Stimulated activated CD8-positive, alpha-beta memory T cell treated with anti-CD3 and anti-CD28 coated beads, Interleukin-7, amount 100 ng/mL, for 24 hours (primary cell): ENCODE data around the gene APOBEC3A.
A peak's percentile ranks its signal among the peaks of the same experiment; 100 is the strongest.

Source experiments
- DNase-seq: peaks from one replicate; pipeline ENCODE4 v3.0.0-alpha.2; 2020; ENCODE audit warnings: low read depth

The APOBEC3A gene

DNA sequence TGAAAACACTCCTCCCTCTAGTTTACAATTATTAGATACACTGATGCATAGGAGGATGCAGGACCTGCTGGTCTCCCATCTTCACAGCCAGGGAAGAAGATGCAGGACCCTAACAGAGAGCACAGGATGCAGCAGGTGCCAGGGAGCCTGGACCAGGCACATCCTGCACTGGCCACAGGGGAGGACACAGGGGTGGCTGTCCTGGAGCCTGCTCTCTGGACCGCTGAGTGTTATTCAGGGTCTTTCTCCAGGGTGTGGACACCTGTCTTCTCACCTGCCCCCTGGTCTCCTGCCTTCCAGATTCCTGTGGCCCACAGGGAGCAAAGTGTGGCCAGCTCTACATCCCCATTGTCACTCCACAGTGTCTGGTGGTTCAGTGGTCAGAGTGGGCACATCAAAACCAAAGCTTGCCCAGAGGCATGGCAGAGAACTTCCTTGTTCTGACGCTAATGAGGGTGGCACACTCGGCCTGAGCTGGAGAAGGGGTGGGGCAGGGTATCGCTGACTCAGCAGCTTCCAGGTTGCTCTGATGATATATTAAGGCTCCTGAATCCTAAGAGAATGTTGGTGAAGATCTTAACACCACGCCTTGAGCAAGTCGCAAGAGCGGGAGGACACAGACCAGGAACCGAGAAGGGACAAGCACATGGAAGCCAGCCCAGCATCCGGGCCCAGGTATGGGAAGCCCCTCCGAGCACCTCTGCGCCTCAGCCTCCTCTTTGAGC lies at the start of gene APOBEC3A:
Gene APOBEC3A (plus strand): TSS at position 564 of the 725 bp plus-strand sequence. CDS start 83 bp downstream, at position 647.
- no peak for DNase-seq

DNA sequence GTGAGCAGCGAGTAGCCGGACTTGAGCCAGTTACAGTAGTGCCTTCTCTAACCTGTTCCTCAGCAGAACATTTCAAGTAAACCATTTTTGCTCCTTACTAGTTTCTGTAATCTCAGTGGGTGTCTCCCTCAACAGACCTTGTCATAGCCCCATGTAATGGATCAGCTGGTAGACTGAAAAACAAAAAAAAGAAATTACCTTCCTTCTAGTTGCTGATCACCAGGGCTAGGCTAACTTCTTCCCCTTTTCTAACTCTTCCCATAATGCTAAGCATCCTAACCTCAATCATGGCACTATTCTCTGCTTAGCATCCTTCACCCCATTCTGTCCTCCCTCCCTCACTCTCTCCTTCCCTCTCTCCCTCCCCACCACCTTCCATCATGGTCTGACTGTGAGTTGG lies 49.6 kb upstream of the APOBEC3A start:
- no peak for DNase-seq

DNA sequence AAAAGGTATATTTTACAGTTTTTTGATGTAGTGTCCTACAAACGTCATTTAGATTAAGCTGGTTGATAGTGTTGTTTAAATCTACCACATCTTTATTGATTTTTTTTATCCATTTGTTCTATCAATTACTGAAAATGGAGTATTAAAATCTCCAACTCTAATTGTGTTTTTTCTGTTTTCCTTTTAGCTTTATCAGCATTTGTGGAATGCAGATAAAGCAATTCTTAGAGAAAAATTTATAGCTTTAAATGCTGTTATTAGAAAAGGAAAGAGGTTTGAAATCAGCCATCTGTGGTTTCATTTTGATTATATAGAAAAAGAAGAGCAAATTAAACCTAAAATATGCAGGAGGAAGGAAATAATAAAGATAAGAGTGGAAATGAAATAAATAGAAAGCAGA lies 46.0 kb upstream of the APOBEC3A start:
- no peak for DNase-seq

DNA sequence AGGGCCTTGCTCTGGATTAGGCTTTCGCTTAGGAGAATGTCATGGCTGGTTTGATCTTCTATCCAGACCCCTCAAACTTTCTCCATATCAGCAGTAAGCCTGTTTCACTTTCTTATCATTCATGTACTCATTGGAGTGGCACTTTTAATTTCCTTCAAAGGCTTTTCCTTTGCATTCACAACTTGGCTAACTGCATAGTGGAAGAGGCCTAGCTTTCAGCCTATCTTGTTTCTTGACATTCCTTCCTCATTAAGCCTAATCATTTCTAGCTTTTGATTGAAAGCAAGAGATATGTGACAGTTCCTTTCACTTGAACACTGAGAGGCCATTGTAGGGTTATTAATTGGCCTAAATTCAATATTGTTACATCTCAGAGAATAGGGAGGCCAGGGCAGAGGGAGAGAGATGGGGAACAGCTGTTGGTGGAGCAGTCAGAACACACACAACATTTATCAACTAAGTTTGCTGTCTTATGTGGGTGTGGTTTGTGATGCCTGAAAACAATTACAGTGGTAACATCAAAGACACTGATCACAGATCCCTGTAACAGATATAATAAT lies 37.7 kb upstream of the APOBEC3A start:
- DNase-seq, result no peak

DNA sequence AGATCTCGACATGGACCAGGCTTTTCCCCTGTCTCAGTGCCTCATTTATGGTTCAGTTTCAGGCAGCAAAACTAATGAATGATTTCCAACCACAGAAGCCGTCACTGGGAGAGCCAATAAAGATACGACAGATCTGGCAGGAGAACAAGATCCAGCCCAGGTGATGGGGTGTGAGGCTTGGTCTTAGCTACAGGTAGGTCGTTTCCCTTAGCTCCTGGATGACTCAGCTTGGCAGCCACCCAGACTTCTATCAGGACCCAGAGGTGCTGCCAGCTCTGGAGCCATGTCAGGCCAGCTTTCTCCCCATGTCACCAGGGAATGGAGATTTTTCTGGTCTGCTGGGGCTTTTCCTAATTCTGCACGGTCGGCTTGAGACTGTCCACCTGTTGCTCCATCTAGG lies 36.3 kb upstream of the APOBEC3A start:
- no peak for DNase-seq

DNA sequence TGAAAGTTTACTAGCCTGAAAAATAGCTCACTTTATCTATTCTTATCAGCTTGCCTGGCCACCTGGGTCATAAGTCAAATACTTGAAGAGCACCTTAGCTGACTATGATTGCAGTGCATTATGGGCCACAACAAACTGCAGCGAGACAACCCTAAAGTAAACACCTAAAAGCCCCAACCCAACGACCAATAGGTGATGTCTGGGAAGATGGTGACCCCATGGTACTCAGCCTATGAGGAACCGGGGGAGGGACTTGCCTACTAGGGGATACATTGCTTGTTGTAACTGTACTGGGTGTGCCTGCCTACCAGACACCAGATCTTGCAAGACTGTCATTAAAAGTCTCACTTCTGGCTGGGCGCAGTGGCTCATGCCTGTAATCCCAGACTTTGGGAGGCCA lies 35.6 kb upstream of the APOBEC3A start:
- DNase-seq, result no peak

DNA sequence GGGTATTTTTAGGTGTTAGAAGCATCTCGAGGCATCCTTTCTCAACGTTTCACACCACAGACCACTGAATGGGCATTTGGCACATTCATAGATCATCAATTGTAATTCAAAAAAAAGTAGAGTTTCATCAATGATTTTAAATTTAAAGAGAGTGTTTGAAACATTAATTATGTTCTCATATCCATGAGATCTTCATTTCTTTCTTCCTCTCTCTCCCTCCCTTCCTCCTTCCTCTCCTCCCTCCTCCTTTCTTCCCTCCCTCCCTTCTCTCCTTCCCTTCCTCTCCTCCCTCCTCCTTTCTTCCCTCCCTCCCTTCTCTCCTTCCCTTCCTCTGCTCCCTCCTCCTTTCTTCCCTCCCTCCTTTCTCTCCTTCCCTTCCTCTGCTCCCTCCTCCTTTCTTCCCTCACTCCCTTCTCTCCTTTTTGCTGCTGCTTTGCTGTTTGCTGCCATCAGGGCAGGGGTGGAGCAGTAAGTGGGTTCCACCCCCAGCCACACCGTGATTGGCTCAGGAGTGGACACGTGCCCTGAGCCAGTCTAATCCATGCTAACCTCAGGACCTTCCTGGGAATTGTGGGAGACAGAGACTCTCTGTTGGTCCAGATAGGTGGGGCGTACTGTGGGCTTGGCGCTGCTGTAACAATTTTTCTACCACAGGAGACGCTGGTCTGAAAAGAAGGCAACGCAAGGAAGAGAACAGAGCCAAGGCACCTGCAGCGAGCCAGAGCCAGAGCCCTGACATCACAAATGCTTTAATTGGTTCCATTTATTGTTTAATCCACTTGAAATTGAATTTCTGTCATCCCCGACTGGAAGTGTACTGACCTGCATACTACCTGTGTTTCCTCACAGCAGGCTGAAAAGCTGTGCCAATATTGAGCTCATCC lies 33.7 kb upstream of the APOBEC3A start:
- no peak for DNase-seq

DNA sequence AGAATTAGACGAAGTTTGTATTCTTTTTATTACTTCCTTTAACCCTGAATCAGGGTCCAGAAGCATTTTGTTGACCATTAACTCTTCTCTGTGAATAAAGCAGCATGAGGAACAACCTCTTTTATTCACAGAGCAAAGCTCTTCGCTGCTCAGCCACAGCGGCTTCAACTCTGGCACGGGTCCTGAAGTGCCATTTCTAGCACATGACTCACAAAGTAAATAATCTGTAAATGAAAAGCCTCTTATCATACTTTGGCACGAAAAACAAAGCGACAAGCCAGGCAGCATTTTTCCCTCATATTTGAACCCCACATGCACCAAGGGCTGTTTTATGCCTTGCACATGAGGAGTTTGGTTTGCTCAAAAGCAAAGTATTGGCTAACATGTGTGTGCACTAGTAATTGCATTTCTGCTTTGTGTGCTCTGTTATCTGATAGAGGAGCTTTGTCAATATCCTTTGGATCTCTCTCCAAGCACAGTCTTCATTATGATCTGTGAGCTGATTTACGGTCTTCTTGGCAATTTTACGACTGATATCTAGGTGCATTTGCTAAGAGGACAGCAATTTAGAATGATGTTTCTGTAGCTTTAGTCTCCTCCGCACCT lies 33.0 kb upstream of the APOBEC3A start:
- DNase-seq, result no peak

DNA sequence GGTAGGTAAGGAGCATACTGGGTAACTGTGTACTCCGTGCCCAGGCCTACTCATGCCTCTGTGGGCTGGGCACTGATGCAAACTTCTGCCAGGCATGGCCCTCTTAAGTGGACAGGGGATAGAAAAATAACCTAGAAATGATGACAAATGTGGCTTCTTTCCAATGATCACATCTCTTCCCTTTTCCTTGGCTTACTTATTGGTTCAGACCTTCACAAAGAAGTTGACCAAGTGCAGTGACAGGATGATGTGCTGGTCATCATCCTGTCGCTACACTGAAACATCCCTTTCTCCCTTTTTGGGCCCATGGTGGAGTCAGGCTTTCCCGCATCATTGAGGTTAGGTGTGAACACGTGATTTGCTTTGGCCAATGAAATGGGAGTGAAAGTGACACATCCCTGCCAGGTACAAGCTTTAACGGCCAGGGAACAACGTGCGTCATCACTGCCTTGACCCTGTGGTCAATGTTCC lies 31.8 kb upstream of the APOBEC3A start:
- no peak for DNase-seq

DNA sequence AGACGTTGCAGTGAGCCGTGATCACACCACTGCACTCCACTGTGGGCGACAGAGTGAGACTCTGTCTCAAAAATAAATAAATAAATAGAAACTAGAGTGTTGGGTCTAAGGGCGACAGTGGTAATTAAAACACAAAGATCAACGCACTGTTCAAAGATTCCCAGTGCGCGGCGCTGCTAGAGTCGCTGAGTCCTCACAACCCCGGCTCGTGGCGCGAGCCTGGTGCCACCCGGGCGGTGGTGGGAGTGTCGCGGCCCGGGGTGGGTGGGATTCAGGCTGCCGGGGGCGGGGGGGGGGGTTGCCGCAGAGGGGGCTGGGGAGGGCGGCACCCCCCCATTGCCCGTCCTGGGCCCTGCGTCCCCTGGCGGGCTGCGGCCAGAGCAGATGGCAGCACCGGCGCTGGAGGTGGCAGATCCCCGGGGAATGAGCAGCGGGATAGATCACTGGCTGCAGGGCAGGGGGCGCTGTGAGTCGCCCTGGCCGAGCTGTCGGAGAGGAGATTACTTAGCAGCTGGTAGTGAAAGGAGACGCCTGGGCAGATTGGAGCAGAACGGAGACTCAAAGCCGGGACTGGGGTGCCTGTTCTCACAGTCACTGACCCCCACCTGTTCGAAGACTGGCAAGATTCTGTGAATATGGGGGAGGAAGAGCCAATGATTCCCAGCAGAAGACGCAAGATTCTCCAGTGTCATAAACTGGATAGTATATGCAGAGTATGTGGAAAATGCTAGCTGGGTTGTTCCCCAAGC lies 30.2 kb upstream of the APOBEC3A start:
- DNase-seq, result peak; percentile 17

DNA sequence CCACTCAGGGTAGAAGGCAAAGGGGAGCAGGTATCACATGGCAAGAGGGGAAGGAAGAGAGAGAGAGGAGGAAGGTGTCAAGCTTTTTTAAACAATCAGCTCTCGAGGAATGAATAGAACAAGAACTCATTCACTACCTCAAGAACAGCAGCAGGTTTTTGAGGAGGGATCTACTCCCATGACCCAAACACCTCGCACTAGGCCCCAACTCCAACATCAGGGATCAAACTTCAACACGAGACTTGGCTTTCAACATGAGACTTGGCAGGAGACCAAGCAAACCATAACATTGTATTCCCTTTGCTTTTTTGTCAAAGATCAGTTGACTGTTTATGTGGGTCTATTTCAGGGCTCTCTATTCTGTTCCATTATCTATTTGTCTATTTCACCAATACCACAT lies 26.9 kb upstream of the APOBEC3A start:
- no peak for DNase-seq

DNA sequence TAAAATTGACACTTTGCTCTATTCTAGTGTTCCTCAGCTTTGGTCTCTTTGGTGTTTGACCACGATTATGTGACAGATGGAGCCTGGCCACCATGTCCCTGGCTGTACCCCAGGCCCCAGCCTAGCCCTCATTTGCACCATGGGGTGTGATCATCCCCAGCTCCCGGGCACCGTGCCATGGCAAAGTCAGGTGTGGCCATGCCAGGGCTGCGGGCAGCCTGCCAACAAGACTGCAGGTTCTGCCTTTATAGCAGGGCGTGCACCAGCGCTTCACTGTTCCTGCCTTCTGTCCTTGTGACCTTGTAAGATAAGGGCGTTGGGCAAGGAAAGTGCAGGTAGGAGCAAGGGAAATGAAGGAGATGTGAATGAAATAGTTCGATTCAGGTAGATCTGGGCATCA lies 22.4 kb upstream of the APOBEC3A start:
- DNase-seq, result no peak

DNA sequence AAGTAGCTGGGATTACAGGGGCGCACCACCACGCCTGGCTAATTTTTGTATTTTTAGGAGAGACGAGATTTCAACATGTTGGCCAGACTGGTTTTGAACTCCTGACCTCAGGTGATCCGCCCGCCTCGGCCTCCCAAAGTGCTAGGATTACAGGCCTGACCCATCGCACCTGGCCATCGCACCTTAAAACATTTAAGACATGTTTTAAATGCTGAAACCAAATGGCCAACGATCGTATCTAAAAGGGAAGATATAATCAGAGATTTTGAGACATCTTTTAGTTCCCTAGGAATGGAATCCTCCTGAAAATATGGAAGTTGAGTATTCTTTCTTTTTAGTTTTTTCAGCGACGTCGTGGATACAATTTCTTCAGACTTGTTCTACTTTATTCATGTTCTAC lies 21.8 kb upstream of the APOBEC3A start:
- no peak for DNase-seq

DNA sequence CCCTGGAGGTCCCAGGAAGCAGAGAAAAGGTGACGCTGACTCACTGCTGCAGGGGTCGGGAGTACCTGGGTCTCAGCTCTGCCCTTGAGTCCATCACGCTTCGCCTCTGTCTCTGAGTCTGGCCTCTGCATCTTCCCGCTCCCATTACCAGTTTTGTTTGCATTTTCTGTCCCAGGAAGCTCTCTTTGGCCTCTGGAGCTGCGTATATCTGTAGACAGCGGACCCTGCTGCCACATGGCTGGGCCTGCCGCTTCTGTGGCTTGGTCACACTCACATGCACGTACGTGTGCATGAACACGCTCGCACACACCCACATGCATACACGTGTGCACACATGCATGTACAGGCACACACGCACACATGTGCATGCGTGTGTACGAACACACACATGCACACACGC lies 20.8 kb upstream of the APOBEC3A start:
- no peak for DNase-seq

DNA sequence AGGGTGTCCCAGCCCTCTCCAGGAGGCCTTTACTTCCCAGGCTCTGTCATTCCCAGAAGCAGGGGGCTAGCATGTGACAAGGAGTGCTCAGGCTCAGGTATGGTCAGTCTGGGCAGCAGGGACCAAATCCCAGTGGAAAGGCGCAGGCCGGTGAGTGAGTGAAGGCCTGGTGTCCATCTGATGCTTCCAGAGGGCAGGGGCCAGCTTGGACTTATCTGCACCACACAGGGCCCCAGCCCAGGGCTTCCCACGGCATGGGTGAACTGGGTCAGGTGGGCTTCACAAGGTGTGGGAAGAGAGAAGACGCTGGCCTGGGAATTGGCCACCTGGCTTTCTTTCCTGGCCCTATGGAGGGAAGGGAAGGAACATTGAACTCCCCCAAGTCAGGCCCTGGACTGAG lies 20.4 kb upstream of the APOBEC3A start:
- no peak for DNase-seq

DNA sequence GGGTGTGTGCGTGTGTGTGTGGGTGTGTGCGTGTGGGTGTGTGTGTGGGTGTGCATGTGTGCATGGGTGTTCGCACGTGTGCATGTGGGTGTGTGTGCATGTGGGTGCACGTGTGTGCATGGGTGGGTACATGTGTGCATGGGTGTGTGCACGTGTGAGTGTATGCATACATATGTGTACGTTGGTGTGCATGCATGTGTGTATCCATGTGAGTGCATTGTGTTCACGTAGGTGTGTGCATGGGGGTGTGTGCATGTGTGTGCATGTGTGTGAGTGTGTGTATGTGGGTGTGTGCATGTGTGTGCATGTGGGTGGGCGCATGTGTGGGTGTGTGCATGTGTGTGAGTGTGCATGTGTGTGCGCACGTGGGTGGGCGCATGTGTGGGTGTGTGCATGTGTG lies 19.9 kb upstream of the APOBEC3A start:
- no peak for DNase-seq

DNA sequence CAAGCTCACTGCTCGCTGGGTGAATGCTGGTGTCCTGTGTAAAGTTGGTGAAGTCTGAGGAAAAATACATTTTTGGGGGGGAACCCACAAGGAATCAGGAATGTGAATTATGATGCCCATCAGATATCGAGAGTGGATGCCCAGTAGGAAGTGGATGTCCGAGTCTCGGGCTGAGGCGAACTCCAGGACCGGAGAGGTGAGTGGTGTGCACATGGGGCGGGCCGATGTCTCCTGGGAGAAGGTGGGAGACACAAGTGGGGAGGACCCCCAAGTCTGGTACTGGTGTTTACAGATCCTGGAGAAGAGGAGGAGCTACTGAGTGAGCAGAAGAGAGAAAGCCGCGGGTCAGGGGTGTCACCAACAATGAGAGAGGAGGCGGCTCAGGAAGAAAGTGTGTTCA lies 19.2 kb upstream of the APOBEC3A start:
- no peak for DNase-seq

DNA sequence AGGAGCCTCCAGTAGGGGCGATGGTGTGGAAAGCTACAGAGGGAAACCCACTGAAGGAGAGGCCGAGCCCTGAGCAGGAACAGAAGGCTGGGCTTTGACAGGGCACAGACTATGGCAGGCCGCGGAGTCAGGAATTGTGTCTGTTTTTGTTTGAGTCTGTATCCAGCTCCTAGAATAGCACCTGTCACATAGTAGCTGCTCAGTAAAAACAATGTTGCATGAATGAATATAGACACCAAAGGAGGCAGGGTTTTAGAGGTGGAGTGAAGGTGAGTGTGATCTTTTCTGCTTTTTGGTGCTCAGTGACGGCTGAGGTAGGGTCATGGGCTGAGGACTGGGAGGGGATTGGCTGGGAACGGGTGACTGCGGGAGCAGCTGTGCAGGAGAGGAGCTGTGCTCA lies 18.5 kb upstream of the APOBEC3A start:
- no peak for DNase-seq

DNA sequence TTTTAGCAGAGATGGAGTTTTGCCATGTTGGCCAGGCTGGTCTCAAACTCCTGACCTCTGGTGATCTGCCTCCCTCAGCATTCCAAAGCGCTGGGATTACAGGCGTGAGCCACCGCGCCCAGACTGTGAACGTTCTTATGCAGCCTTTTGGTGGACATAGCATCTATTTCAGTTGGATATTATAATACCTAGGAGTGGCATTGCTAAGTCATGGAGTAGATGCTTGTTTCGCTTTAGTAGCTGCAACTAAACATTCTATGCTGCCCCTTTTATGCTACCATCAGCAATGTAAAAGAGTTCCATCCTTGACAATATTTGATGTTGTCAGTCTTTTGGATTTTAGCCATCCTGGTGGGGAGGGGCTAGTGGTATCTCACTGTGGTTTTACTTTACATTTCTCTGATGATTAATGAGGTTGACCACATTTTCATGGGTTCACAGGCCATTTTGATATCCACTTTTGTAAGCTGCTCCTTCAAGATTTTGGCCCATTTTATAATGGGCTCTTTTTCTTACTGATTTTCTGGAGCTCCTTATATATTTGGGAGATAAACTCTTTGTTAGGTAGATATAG lies 16.5 kb upstream of the APOBEC3A start:
- no peak for DNase-seq

DNA sequence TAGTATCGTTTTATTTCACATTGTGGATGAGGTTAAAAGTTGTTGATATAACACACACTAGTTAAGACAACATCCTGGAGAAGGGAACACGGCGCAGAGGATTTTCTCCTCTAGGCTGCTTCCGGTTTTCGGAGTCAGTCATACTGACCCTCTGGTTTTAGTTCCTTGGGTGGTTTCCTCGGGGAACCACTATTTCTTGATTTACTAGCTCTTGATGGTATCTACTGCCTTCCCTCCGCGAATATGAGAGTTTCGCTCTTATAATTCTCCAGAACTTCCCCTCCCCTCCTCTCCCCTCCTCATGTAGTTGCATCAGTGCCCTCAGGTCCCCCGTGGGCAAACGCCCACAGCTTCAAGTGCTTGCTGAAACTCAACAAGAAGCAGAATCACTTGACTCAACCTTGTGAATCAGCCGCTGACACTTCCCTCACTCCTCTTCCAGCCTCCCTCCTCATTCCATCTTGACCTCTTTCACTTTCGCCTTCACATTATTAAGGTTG lies 15.9 kb upstream of the APOBEC3A start:
- peak; percentile 37 for DNase-seq

DNA sequence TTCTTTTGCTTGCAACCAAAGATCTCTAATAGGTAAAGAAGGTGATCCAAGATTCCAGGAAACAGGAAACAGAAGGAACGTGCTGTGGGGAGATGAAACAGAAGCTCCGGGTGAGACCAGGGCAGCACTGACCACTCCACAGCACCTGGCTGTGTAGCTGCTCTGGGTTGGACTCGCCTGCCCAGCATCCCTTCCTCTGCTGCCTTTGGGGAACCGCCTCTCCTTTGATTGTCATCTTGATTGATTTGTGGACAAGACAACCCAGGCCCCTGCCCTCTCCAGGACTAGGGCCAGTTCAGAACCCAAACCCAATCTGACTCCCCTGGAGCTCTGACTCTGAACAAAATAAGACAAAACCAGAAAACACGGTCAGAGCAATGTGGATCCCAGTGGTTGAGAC lies 14.7 kb upstream of the APOBEC3A start:
- no peak for DNase-seq
